CD4-positive, alpha-beta memory T cell (primary cell): ENCODE measurements around the gene DAZAP1. TPM values are rescaled to one million over a fixed set of nuclear protein-coding genes. Genes with fewer than 3 reads are reported as not detected.

Experiments used
- CTCF ChIA-PET: fragments of 350-600 bp; sonication (Branson Sonifier 250); formaldehyde crosslinking; loops from one replicate; lab custom pipeline; 2021; ENCODE audit warnings: inconsistent platforms; ENCODE audit not compliant: partially characterized antibody; lab: Charles Lee
- POLR2A ChIA-PET: fragments of 350-600 bp; sonication (Branson Sonifier 250); formaldehyde crosslinking; loops from one replicate; lab custom pipeline; 2021; ENCODE audit not compliant: partially characterized antibody; lab: Charles Lee
- DNase-seq, 5 donors: peaks; one replicate each; pipeline versions ENCODE4 v3.0.0 to v3.0.0-alpha.2; 2020 to 2022; ENCODE audit warnings: mixed read lengths in 1 of 5
- H3K27ac ChIP-seq: one replicate; pipeline ENCODE4 v1.7.0; 2013; ENCODE audit warnings: low read depth, low read length
- H3K27me3 ChIP-seq: 2 replicates; pipeline ENCODE4 v1.7.0; 2013; ENCODE audit warnings: mild to moderate bottlenecking, low read length, moderate library complexity; ENCODE audit not compliant: insufficient read depth
- H3K36me3 ChIP-seq: 2 replicates; pipeline ENCODE4 v1.7.0; 2013; ENCODE audit warnings: mild to moderate bottlenecking, low read length, moderate library complexity; ENCODE audit not compliant: insufficient read depth
- H3K4me1 ChIP-seq: 2 replicates; pipeline ENCODE4 v1.7.0; 2013; ENCODE audit warnings: mild to moderate bottlenecking, low read length, moderate library complexity; ENCODE audit not compliant: insufficient read depth
- H3K4me3 ChIP-seq, 2 donors: one replicate each; pipeline ENCODE4 v1.7.0; 2013; ENCODE audit warnings: low read length in 2 of 2, mild to moderate bottlenecking in 1 of 2
- H3K9me3 ChIP-seq, 2 donors: one replicate each; pipeline ENCODE4 v1.7.0; 2013; ENCODE audit warnings: low read length in 2 of 2, control low read depth in 1 of 2; ENCODE audit not compliant: control insufficient read depth in 1 of 2
- H3K27ac Mint-ChIP-seq, 7 donors: one replicate each; pipeline ENCODE4 v1.8.0; 2020 to 2021; ENCODE audit warnings: mixed read lengths in 7 of 7, mild to moderate bottlenecking in 6 of 7, inconsistent platforms in 3 of 7, moderate library complexity in 3 of 7
- H3K27me3 Mint-ChIP-seq, 2 donors: one replicate each; pipeline ENCODE4 v1.8.0; 2020 to 2021; ENCODE audit warnings: mixed read lengths in 2 of 2
- H3K36me3 Mint-ChIP-seq, 2 donors: one replicate each; pipeline ENCODE4 v1.8.0; 2020 to 2021; ENCODE audit warnings: mixed read lengths in 2 of 2, inconsistent platforms in 1 of 2, mild to moderate bottlenecking in 1 of 2
- H3K4me1 Mint-ChIP-seq, 4 donors: one replicate each; pipeline ENCODE4 v1.8.0; 2020 to 2021; ENCODE audit warnings: mixed read lengths in 4 of 4, mild to moderate bottlenecking in 1 of 4
- H3K4me3 Mint-ChIP-seq, 8 donors: one replicate each; pipeline ENCODE4 v1.8.0; 2020 to 2021; ENCODE audit warnings: mixed read lengths in 8 of 8, mild to moderate bottlenecking in 7 of 8, moderate library complexity in 6 of 8, inconsistent platforms in 3 of 8
- H3K9me3 Mint-ChIP-seq, 8 donors: one replicate each; pipeline ENCODE4 v1.8.0; 2020 to 2021; ENCODE audit warnings: mixed read lengths in 8 of 8, mild to moderate bottlenecking in 5 of 8, inconsistent platforms in 3 of 8, moderate library complexity in 1 of 8
- intact Hi-C: fragments of 100-400 bp; cut with micrococcal nuclease; formaldehyde crosslinking; loops from one replicate; pipeline ENCODE4 v1.15.1; 2023
- polyA plus RNA-seq, 2 donors: library from polyadenylated mRNA; unstranded; fragments of 300-500 nt; fragmentation: Illumina TruSeq; gene quantifications; one replicate each; pipeline ENCODE4 v1.2.3, GENCODE V29; 2021
- total RNA-seq, 2 experiments: library from RNA; stranded (reverse); gene quantifications; one replicate each; pipeline ENCODE4 v1.2.3, GENCODE V29; 2021

DAZAP1 gene
- total and polyA plus RNA-seq, 4 experiments from 2014 or later = 2.5 to 152 (median 76.1) TPM

- ChIA-PET CTCF (interaction anchor here (0.6 to 2.6 kb wide), 5 partner anchors 27 to 63 kb away, joined by 3 to 9 read pairs (median 3); no protein-coding TSS in a partner anchor), POLR2A (interaction anchor here (1.1 to 3.1 kb wide), 7 partner anchors 15 to 202 kb away, joined by 3 to 12 read pairs (median 5); partner anchors contain the start of genes CIRBP, PCSK4 and REEP6)
- Histone ChIP-seq H3K9me3 (no peaks in the 10 kb centered on the region), H3K4me3 (peak overlapping the region in 1 of 2 donors; percentile 58), H3K4me1 (peaks cover 44% of the 10 kb centered on the region), H3K27me3 (no peaks in the 10 kb centered on the region), H3K27ac (no peak overlapping the region), H3K36me3 (no peaks in the 10 kb centered on the region)
- Mint-ChIP-seq H3K4me3 (peak overlapping the region in 6 of 8 donors; percentile 10 to 82 (median 74)), H3K9me3 (no peaks in the 10 kb centered on the region), H3K36me3 (no peaks in the 10 kb centered on the region), H3K27ac (peak overlapping the region in 1 of 7 donors; percentile 68), H3K27me3 (peaks cover 0 to 1% of the 10 kb centered on the region in 2 donors), H3K4me1 (peaks cover 3 to 29% (median 8%) of the 10 kb centered on the region in 4 donors)
- no peak for DNase-seq
- intact Hi-C loops = loop anchor here (2.0 kb wide), 2 partner anchors 27 to 43 kb away; no protein-coding TSS in a partner anchor
Measured at GRCh38 chr19:1471515-1472160, 64.3 kb downstream of the DAZAP1 start.

- ChIA-PET POLR2A (interaction anchor here (1.1 to 3.1 kb wide), 6 partner anchors 16 to 203 kb away, joined by 3 to 12 read pairs (median 8); partner anchors contain the start of genes CIRBP, PCSK4 and REEP6), CTCF (interaction anchor here (0.6 to 2.6 kb wide), 5 partner anchors 27 to 64 kb away, joined by 3 to 9 read pairs (median 3); no protein-coding TSS in a partner anchor)
- Histone ChIP-seq H3K4me3 (no peak overlapping the region), H3K27me3 (no peaks in the 10 kb centered on the region), H3K36me3 (no peaks in the 10 kb centered on the region), H3K9me3 (no peaks in the 10 kb centered on the region), H3K27ac (no peak overlapping the region), H3K4me1 (peaks cover 40% of the 10 kb centered on the region)
- H3K4me1 Mint-ChIP-seq = peaks cover 4 to 35% (median 13%) of the 10 kb centered on the region in 4 donors
- H3K4me3 Mint-ChIP-seq = peak overlapping the region in 5 of 8 donors; percentile 10 to 62 (median 31)
- intact Hi-C loops = no loop called here
- peaks cover 0 to 1% of the 10 kb centered on the region in 2 donors for H3K27me3 Mint-ChIP-seq
- H3K27ac Mint-ChIP-seq = peak overlapping the region in 1 of 7 donors; percentile 24
- no peaks in the 10 kb centered on the region for H3K9me3 Mint-ChIP-seq
- H3K36me3 Mint-ChIP-seq = peaks cover 0 to 1% of the 10 kb centered on the region in 2 donors
- no peak for DNase-seq
Measured at GRCh38 chr19:1472231-1473084, 65.1 kb downstream of the DAZAP1 start.

GRCh38 chr19:1473085-1473851 is 65.9 kb downstream of the DAZAP1 start:
- H3K27me3 ChIP-seq = no peaks in the 10 kb centered on the region
- no peak overlapping the region for H3K4me3 ChIP-seq
- H3K4me3 Mint-ChIP-seq = peak overlapping the region in 5 of 8 donors; percentile 29 to 46 (median 42)
- no peaks in the 10 kb centered on the region for H3K9me3 Mint-ChIP-seq
- no peaks in the 10 kb centered on the region for H3K9me3 ChIP-seq
- no peaks in the 10 kb centered on the region for H3K36me3 ChIP-seq
- peaks cover 5 to 43% (median 17%) of the 10 kb centered on the region in 4 donors for H3K4me1 Mint-ChIP-seq
- no peak overlapping the region for H3K27ac ChIP-seq
- CTCF ChIA-PET = no interaction called here
- intact Hi-C loops = no loop called here
- peaks cover 0 to 1% of the 10 kb centered on the region in 2 donors for H3K27me3 Mint-ChIP-seq
- peak in 1 of 5 donors; percentile 16 for DNase-seq
- peaks cover 0 to 3% of the 10 kb centered on the region in 2 donors for H3K36me3 Mint-ChIP-seq
- POLR2A ChIA-PET = interaction anchor here (0.7 to 3.0 kb wide), 5 partner anchors 17 to 204 kb away, joined by 3 to 12 read pairs (median 4); partner anchors contain the start of gene CIRBP
- H3K27ac Mint-ChIP-seq = peak overlapping the region in 2 of 7 donors; percentile 24 to 60
- peaks cover 38% of the 10 kb centered on the region for H3K4me1 ChIP-seq

GRCh38 chr19:1474011-1474764 is 66.8 kb downstream of the DAZAP1 start:
- Histone ChIP-seq H3K36me3 (no peaks in the 10 kb centered on the region), H3K4me1 (peaks cover 37% of the 10 kb centered on the region), H3K27me3 (no peaks in the 10 kb centered on the region), H3K4me3 (no peak overlapping the region), H3K9me3 (no peaks in the 10 kb centered on the region), H3K27ac (no peak overlapping the region)
- H3K27ac Mint-ChIP-seq = no peak overlapping the region
- no peaks in the 10 kb centered on the region for H3K9me3 Mint-ChIP-seq
- POLR2A ChIA-PET = interaction anchor here (0.7 to 1.3 kb wide), 3 partner anchors 19 to 205 kb away, joined by 3 to 5 read pairs (median 3); partner anchors contain the start of gene CIRBP
- H3K27me3 Mint-ChIP-seq = peaks cover 0 to 1% of the 10 kb centered on the region in 2 donors
- CTCF ChIA-PET = no interaction called here
- H3K4me1 Mint-ChIP-seq = peaks cover 7 to 48% (median 21%) of the 10 kb centered on the region in 4 donors
- H3K36me3 Mint-ChIP-seq = peaks cover 3 to 7% of the 10 kb centered on the region in 2 donors
- peak in 1 of 5 donors; percentile 31 for DNase-seq
- intact Hi-C loops = no loop called here
- no peak overlapping the region for H3K4me3 Mint-ChIP-seq

GRCh38 chr19:1474765-1475351 is 67.5 kb downstream of the DAZAP1 start:
- peaks cover 8 to 53% (median 23%) of the 10 kb centered on the region in 4 donors for H3K4me1 Mint-ChIP-seq
- Histone ChIP-seq H3K27me3 (no peaks in the 10 kb centered on the region), H3K27ac (no peak overlapping the region), H3K9me3 (no peaks in the 10 kb centered on the region), H3K4me3 (no peak overlapping the region), H3K36me3 (no peaks in the 10 kb centered on the region), H3K4me1 (peaks cover 36% of the 10 kb centered on the region)
- H3K27ac Mint-ChIP-seq = no peak overlapping the region
- ChIA-PET CTCF (interaction anchor here (1.7 kb wide), 1 partner anchor 16 kb away, joined by 4 read pairs; the partner anchor contains the start of genes PCSK4 and REEP6), POLR2A (interaction anchor here (1.3 kb wide), 1 partner anchor 30 kb away, joined by 5 read pairs; no protein-coding TSS in a partner anchor)
- H3K27me3 Mint-ChIP-seq = peaks cover 0 to 1% of the 10 kb centered on the region in 2 donors
- peaks cover 4 to 7% of the 10 kb centered on the region in 2 donors for H3K36me3 Mint-ChIP-seq
- peak in 1 of 5 donors; percentile 10 for DNase-seq
- intact Hi-C loops = no loop called here
- H3K4me3 Mint-ChIP-seq = peak overlapping the region in 1 of 8 donors; percentile 12
- H3K9me3 Mint-ChIP-seq = no peaks in the 10 kb centered on the region
